ENCODE results near the gene TNPO1. TPM values are rescaled to one million over a fixed set of nuclear protein-coding genes. Genes with fewer than 3 reads are reported as not detected.

Gene TNPO1
- polyA plus RNA-seq, 4 donors = 23.7 to 69.3 (median 27.6) TPM

DNA sequence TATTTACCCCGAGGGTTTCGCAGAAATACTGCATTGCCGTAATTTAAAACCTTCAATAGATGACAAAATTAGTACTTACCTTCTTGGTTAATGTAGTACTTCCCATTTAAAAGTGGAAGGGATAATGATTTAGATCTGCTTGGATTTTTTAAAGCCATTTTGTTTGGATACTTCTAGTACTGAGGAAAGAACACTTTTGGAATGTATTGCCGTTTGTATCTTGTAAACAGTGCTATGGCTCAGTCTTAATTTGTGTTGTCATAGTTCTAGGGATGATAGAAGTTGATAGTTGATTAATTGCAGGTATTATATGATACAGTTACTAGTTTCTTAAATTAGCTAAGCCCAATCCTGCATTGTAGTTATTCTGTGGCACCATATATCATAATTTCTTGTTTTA, 33.1 kb downstream of the TNPO1 start:
- WGBS, 3 donors = 9 to 14% (median 14%) methylated on average over 4 of the region's 4 CpGs
- no peaks in the 10 kb centered on the region for H3K27me3 ChIP-seq (ENCODE audit: control insufficient read depth in 3 of 3, insufficient read depth in 3 of 3, low read length in 3 of 3)
- no peak for FAIRE-seq
- peaks cover 0 to 8% (median 0%) of the 10 kb centered on the region in 3 donors for H3K36me3 ChIP-seq (ENCODE audit: control insufficient read depth in 3 of 3, insufficient read depth in 2 of 3, low read depth in 1 of 3, low read length in 3 of 3)
- peak in 1 of 2 donors; percentile 18 for DNase-seq
- peak overlapping the region in 2 of 3 donors; percentile 49 to 96 for H3K4me3 ChIP-seq (ENCODE audit: low read depth in 1 of 3, low read length in 3 of 3)
- H3K4me1 ChIP-seq (ENCODE audit: control insufficient read depth in 3 of 3, insufficient read depth in 2 of 3, low read depth in 1 of 3, low read length in 2 of 3) = peaks cover 3 to 9% (median 4%) of the 10 kb centered on the region in 3 donors
- no peak overlapping the region for H3K27ac ChIP-seq (ENCODE audit: low read depth in 1 of 3, low read length in 2 of 3)
- H3K9me3 ChIP-seq (ENCODE audit: control insufficient read depth in 2 of 2, insufficient read depth in 1 of 2, low read depth in 1 of 2, low read length in 1 of 2) = no peaks in the 10 kb centered on the region

DNA sequence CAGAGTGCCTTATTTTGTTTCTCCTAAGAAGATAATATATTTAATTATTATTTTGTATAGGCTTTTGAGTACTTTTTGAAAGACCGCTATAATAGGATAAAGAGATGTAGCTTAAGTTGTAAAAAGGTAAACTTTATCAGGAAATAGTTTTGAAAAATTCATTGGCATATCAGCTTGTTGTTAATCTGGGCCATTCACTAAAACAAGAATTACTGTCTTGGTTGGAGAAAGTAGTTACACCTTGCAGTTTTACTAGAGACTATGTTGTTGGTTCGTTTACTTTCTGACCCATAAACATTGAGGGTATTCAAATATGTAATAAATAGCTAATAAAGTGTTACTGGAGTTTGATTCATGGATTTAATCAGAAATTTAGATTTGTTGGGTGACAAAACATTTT, 33.7 kb downstream of the TNPO1 start:
- Histone ChIP-seq H3K9me3 (ENCODE audit: control insufficient read depth in 2 of 2, insufficient read depth in 1 of 2, low read depth in 1 of 2, low read length in 1 of 2) (no peaks in the 10 kb centered on the region), H3K27me3 (ENCODE audit: control insufficient read depth in 3 of 3, insufficient read depth in 3 of 3, low read length in 3 of 3) (no peaks in the 10 kb centered on the region), H3K4me3 (ENCODE audit: low read depth in 1 of 3, low read length in 3 of 3) (peak overlapping the region in 1 of 3 donors; percentile 49), H3K36me3 (ENCODE audit: control insufficient read depth in 3 of 3, insufficient read depth in 2 of 3, low read depth in 1 of 3, low read length in 3 of 3) (peaks cover 0 to 12% (median 0%) of the 10 kb centered on the region in 3 donors), H3K27ac (ENCODE audit: low read depth in 1 of 3, low read length in 2 of 3) (no peak overlapping the region), H3K4me1 (ENCODE audit: control insufficient read depth in 3 of 3, insufficient read depth in 2 of 3, low read depth in 1 of 3, low read length in 2 of 3) (peaks cover 3 to 9% (median 4%) of the 10 kb centered on the region in 3 donors)
- no peak for FAIRE-seq
- DNase-seq = no peak
- WGBS, 3 donors = 27 to 48% (median 34%) methylated on average over 2 of the region's 2 CpGs

DNA sequence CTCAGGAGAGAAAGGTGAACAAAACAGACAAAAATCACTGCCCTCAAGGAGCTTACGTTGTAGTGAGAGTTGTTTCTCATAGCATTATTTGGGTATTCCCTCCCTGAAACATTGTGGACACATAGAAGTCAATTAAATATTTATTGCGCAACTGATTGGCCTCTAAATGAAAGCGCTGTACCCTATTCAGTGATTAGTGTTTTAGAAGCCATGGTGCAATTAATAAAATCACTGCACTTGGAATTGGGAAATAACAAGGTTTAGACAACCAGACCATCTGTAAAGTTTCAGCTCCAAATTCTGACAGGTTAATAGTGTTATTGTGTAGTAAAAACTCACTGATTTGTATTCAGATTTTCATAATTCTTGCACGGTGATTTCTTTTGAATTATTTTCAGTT, 35.9 kb downstream of the TNPO1 start:
- DNase-seq (no peak), FAIRE-seq (no peak)
- 86 to 88% (median 86%) methylated on average over 4 of the region's 4 CpGs for WGBS, 3 donors
- H3K4me3 ChIP-seq (ENCODE audit: low read depth in 1 of 3, low read length in 3 of 3) = no peak overlapping the region
- H3K4me1 ChIP-seq (ENCODE audit: control insufficient read depth in 3 of 3, insufficient read depth in 2 of 3, low read depth in 1 of 3, low read length in 2 of 3) = peaks cover 3 to 9% (median 4%) of the 10 kb centered on the region in 3 donors
- H3K9me3 ChIP-seq (ENCODE audit: control insufficient read depth in 2 of 2, insufficient read depth in 1 of 2, low read depth in 1 of 2, low read length in 1 of 2) = no peaks in the 10 kb centered on the region
- no peaks in the 10 kb centered on the region for H3K27me3 ChIP-seq (ENCODE audit: control insufficient read depth in 3 of 3, insufficient read depth in 3 of 3, low read length in 3 of 3)
- H3K27ac ChIP-seq (ENCODE audit: low read depth in 1 of 3, low read length in 2 of 3) = no peak overlapping the region
- H3K36me3 ChIP-seq (ENCODE audit: control insufficient read depth in 3 of 3, insufficient read depth in 2 of 3, low read depth in 1 of 3, low read length in 3 of 3) = peaks cover 0 to 21% (median under 1%) of the 10 kb centered on the region in 3 donors

DNA sequence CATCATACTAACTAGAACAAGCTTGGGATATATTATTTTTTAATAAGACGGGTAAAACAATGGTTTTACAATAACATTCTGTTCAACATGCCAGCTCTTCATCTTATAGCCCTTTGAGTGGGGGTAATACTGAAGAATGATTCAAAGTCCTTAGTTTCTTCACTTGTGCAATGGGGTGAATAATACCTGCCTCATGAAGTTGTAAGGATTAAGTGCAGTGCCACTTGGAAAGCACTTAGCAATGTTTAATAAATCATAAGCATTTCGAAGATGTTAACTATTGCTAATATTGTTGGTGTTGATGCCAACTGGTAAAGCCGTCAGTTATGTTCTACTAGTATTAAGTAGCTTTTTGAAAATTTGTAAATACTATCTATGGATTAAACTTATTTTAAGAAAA, 38.0 kb downstream of the TNPO1 start:
- H3K27me3 ChIP-seq (ENCODE audit: control insufficient read depth in 3 of 3, insufficient read depth in 3 of 3, low read length in 3 of 3) = no peaks in the 10 kb centered on the region
- H3K4me3 ChIP-seq (ENCODE audit: low read depth in 1 of 3, low read length in 3 of 3) = no peak overlapping the region
- WGBS, 3 donors = 87 to 92% (median 89%) methylated on average over 3 of the region's 3 CpGs
- DNase-seq (no peak), FAIRE-seq (no peak)
- peaks cover 3 to 9% (median 4%) of the 10 kb centered on the region in 3 donors for H3K4me1 ChIP-seq (ENCODE audit: control insufficient read depth in 3 of 3, insufficient read depth in 2 of 3, low read depth in 1 of 3, low read length in 2 of 3)
- no peak overlapping the region for H3K27ac ChIP-seq (ENCODE audit: low read depth in 1 of 3, low read length in 2 of 3)
- no peaks in the 10 kb centered on the region for H3K9me3 ChIP-seq (ENCODE audit: control insufficient read depth in 2 of 2, insufficient read depth in 1 of 2, low read depth in 1 of 2, low read length in 1 of 2)
- peaks cover 2 to 26% (median 4%) of the 10 kb centered on the region in 3 donors for H3K36me3 ChIP-seq (ENCODE audit: control insufficient read depth in 3 of 3, insufficient read depth in 2 of 3, low read depth in 1 of 3, low read length in 3 of 3)

DNA sequence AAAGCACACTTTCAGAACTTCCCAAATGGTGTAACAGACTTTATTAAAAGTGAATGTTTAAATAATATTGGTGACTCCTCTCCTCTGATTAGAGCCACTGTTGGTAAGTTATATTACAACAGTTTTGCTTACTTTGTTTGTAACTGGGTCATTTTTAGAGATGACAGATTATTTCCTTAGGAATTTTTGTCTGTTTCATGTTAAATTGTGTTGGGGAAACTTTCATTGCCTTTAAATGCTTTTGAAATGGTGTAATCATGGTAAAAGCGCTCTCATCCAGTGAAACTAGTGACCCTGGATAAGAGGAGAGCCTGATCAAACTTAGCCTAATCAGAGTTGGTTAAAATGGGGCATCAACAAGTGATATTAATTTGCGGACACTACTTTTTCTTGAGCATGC, 39.4 kb downstream of the TNPO1 start:
- no peaks in the 10 kb centered on the region for H3K9me3 ChIP-seq (ENCODE audit: control insufficient read depth in 2 of 2, insufficient read depth in 1 of 2, low read depth in 1 of 2, low read length in 1 of 2)
- no peak overlapping the region for H3K27ac ChIP-seq (ENCODE audit: low read depth in 1 of 3, low read length in 2 of 3)
- H3K4me1 ChIP-seq (ENCODE audit: control insufficient read depth in 3 of 3, insufficient read depth in 2 of 3, low read depth in 1 of 3, low read length in 2 of 3) = peaks cover 0 to 6% (median 3%) of the 10 kb centered on the region in 3 donors
- DNase-seq (no peak), FAIRE-seq (no peak)
- H3K4me3 ChIP-seq (ENCODE audit: low read depth in 1 of 3, low read length in 3 of 3) = no peak overlapping the region
- H3K27me3 ChIP-seq (ENCODE audit: control insufficient read depth in 3 of 3, insufficient read depth in 3 of 3, low read length in 3 of 3) = no peaks in the 10 kb centered on the region
- WGBS, 3 donors = 98 to 100% (median 99%) methylated on average over 2 of the region's 2 CpGs
- peaks cover 2 to 30% (median 4%) of the 10 kb centered on the region in 3 donors for H3K36me3 ChIP-seq (ENCODE audit: control insufficient read depth in 3 of 3, insufficient read depth in 2 of 3, low read depth in 1 of 3, low read length in 3 of 3)

DNA sequence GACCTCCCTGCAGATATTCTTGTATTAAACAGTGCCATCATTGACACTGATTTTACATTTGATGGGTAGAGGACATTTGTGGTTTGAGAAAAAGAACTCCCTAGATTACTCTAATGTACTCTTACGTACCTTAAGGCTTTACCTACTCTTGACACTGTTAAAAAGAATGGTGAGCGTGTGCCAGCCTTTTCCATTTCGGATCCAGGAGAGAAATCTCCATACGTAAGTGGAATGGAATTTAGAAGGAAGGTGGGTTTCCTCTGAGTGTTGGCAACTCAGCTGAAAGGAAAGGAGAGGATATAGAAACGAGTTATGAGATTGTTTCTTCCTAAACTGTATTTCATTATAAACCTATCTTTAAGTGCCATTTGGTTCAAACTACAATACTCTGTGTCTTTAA, 40.9 kb downstream of the TNPO1 start:
- no peak for DNase-seq
- Histone ChIP-seq H3K36me3 (ENCODE audit: control insufficient read depth in 3 of 3, insufficient read depth in 2 of 3, low read depth in 1 of 3, low read length in 3 of 3) (peaks cover 2 to 37% (median 6%) of the 10 kb centered on the region in 3 donors), H3K9me3 (ENCODE audit: control insufficient read depth in 2 of 2, insufficient read depth in 1 of 2, low read depth in 1 of 2, low read length in 1 of 2) (no peaks in the 10 kb centered on the region), H3K4me3 (ENCODE audit: low read depth in 1 of 3, low read length in 3 of 3) (no peak overlapping the region), H3K27ac (ENCODE audit: low read depth in 1 of 3, low read length in 2 of 3) (no peak overlapping the region), H3K4me1 (ENCODE audit: control insufficient read depth in 3 of 3, insufficient read depth in 2 of 3, low read depth in 1 of 3, low read length in 2 of 3) (peaks cover 0 to under 1% (median 0%) of the 10 kb centered on the region in 3 donors), H3K27me3 (ENCODE audit: control insufficient read depth in 3 of 3, insufficient read depth in 3 of 3, low read length in 3 of 3) (no peaks in the 10 kb centered on the region)
- FAIRE-seq = no peak
- WGBS, 3 donors = 86 to 91% (median 91%) methylated on average over 5 of the region's 5 CpGs

DNA sequence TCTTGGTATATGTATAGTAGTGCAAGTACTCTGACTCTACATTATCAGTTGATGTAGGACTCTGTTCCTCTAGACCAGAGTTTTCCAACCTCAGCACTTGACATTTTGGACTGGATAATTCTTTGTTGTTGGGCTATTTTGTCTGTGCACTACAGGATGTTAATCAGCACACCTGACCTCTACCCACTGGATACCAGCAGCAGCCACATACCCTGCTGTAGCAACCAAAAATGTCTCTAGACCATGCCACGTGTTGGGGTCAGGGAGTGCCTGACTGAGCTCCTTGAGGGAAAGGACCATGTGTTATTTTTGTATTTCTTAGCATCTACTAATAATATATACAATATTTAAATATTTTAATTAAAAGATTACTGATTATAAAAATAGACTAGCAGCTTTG, 42.7 kb downstream of the TNPO1 start:
- Histone ChIP-seq H3K36me3 (ENCODE audit: control insufficient read depth in 3 of 3, insufficient read depth in 2 of 3, low read depth in 1 of 3, low read length in 3 of 3) (peaks cover 6 to 43% (median 6%) of the 10 kb centered on the region in 3 donors), H3K4me3 (ENCODE audit: low read depth in 1 of 3, low read length in 3 of 3) (no peak overlapping the region), H3K4me1 (ENCODE audit: control insufficient read depth in 3 of 3, insufficient read depth in 2 of 3, low read depth in 1 of 3, low read length in 2 of 3) (no peaks in the 10 kb centered on the region), H3K27ac (ENCODE audit: low read depth in 1 of 3, low read length in 2 of 3) (no peak overlapping the region), H3K9me3 (ENCODE audit: control insufficient read depth in 2 of 2, insufficient read depth in 1 of 2, low read depth in 1 of 2, low read length in 1 of 2) (no peaks in the 10 kb centered on the region), H3K27me3 (ENCODE audit: control insufficient read depth in 3 of 3, insufficient read depth in 3 of 3, low read length in 3 of 3) (no peaks in the 10 kb centered on the region)
- 70 to 85% (median 79%) methylated on average over 1 of the region's 1 CpG for WGBS, 3 donors
- DNase-seq = no peak
- no peak for FAIRE-seq

DNA sequence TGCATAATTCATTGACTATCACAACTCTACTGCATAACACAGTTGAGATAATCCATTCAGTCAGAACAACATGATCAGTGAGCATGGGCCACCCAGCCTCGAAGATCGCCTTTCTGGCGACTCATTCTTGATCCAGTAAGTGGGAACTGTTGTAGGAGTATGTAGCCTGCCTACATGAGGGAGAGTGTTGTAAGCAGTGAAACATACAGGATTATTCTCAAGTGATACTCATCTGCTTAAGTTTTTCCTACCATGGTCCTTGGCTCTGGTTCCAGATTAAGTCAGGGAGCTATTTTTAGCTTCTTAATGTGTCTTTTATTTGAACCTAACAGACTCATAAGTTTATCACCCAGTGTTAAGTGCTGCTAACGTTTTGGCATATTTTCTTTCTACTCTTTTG, 44.0 kb downstream of the TNPO1 start:
- H3K27me3 ChIP-seq (ENCODE audit: control insufficient read depth in 3 of 3, insufficient read depth in 3 of 3, low read length in 3 of 3) = no peaks in the 10 kb centered on the region
- no peak for DNase-seq
- WGBS, 3 donors = 75 to 85% (median 81%) methylated on average over 4 of the region's 4 CpGs
- no peak overlapping the region for H3K27ac ChIP-seq (ENCODE audit: low read depth in 1 of 3, low read length in 2 of 3)
- H3K4me1 ChIP-seq (ENCODE audit: control insufficient read depth in 3 of 3, insufficient read depth in 2 of 3, low read depth in 1 of 3, low read length in 2 of 3) = no peaks in the 10 kb centered on the region
- no peaks in the 10 kb centered on the region for H3K9me3 ChIP-seq (ENCODE audit: control insufficient read depth in 2 of 2, insufficient read depth in 1 of 2, low read depth in 1 of 2, low read length in 1 of 2)
- no peak overlapping the region for H3K4me3 ChIP-seq (ENCODE audit: low read depth in 1 of 3, low read length in 3 of 3)
- FAIRE-seq = no peak
- peaks cover 6 to 47% (median 10%) of the 10 kb centered on the region in 3 donors for H3K36me3 ChIP-seq (ENCODE audit: control insufficient read depth in 3 of 3, insufficient read depth in 2 of 3, low read depth in 1 of 3, low read length in 3 of 3)

DNA sequence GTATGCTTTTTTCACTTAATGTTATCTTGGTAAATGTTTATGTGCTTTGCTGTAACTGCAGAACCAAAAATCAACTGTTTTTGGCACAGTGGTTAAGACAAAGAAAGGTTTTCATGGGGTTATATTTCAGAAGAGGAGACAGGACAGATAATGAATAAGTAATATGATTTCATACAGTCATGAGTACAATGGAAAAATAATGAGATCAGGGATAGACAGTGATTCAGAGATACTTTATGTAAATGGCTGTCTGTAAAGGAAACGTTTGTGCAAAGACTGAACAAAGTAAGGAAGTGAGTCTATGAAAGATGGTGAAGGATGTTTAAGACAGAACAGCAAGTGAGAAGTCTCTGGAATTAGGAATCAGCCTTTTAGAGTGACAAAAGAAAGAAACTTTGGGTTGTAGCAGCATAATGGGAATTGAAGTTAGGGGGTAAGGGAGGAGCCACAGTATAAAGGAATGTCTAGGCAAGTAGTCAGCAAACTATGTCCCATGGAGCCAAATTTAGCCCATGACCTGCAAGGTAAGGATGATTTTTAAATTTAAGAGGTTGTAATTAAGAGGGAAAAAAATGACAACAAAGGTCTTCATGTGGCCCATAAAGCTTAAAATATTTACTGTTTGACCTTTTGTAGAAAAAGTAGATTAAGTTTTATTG, 55.0 kb downstream of the TNPO1 start:
- H3K4me3 ChIP-seq (ENCODE audit: low read depth in 1 of 3, low read length in 3 of 3) = no peak overlapping the region
- H3K27ac ChIP-seq (ENCODE audit: low read depth in 1 of 3, low read length in 2 of 3) = no peak overlapping the region
- H3K27me3 ChIP-seq (ENCODE audit: control insufficient read depth in 3 of 3, insufficient read depth in 3 of 3, low read length in 3 of 3) = no peaks in the 10 kb centered on the region
- H3K36me3 ChIP-seq (ENCODE audit: control insufficient read depth in 3 of 3, insufficient read depth in 2 of 3, low read depth in 1 of 3, low read length in 3 of 3) = peaks cover 0 to 21% (median 9%) of the 10 kb centered on the region in 3 donors
- no peaks in the 10 kb centered on the region for H3K4me1 ChIP-seq (ENCODE audit: control insufficient read depth in 3 of 3, insufficient read depth in 2 of 3, low read depth in 1 of 3, low read length in 2 of 3)
- FAIRE-seq = no peak
- H3K9me3 ChIP-seq (ENCODE audit: control insufficient read depth in 2 of 2, insufficient read depth in 1 of 2, low read depth in 1 of 2, low read length in 1 of 2) = no peaks in the 10 kb centered on the region
- no peak for DNase-seq
- 25 to 41% (median 40%) methylated on average over 1 of the region's 1 CpG for WGBS, 3 donors

All from small intestine (tissue), 7 donors.